Measurements from ENCODE around the gene TBC1D30. TPM values are rescaled to one million over a fixed set of nuclear protein-coding genes. Genes with fewer than 3 reads are reported as not detected.

The TBC1D30 gene
- total and polyA plus RNA-seq, 4 donors: 0.46 to 2.2 (median 0.70) TPM

DNA sequence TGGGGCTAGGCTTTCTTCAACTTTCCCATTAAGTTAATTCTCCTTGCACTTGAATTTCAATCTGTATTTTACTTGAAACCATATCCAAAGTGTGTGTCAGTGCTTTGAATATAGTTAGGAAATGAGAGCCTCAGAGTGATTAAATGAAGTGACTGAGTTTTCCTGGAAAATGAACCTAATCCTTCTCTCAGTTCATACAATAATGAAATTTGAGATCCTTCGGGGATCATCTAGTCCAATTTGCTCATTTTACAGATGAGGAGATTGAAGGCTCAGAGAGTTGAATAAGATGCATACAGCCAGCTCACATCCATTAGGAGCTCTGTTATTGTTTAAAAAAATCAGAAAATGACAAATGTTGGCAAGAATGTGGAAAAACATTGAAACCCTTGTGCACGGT lies 18.3 kb upstream of the TBC1D30 start:
- Histone ChIP-seq H3K27me3 (ENCODE audit: control insufficient read depth in 4 of 4, insufficient read depth in 4 of 4, low read length in 3 of 4) (no peaks in the 10 kb centered on the region), H3K9ac (ENCODE audit: low read depth in 1 of 2, low read length in 2 of 2) (no peak overlapping the region), H3K4me3 (ENCODE audit: low read depth in 1 of 3, low read length in 3 of 3) (no peak overlapping the region), H3K27ac (ENCODE audit: low read depth in 1 of 2, low read length in 2 of 2) (no peak overlapping the region), H3K36me3 (ENCODE audit: control insufficient read depth in 4 of 4, insufficient read depth in 3 of 4, low read depth in 1 of 4, low read length in 3 of 4) (no peaks in the 10 kb centered on the region), H3K9me3 (ENCODE audit: control insufficient read depth in 4 of 4, low read length in 3 of 4) (no peaks in the 10 kb centered on the region), H3K4me1 (ENCODE audit: control insufficient read depth in 4 of 4, insufficient read depth in 4 of 4, low read length in 3 of 4) (peaks cover 0 to 3% (median 1%) of the 10 kb centered on the region in 4 donors)
- 95% methylated on average over 2 of the region's 2 CpGs for WGBS
- TF ChIP-seq JUND (IDR thresholded peaks at IDR 0.05) (no peak), FOXA1 (IDR thresholded peaks at IDR 0.05) (no peak), GABPA (IDR thresholded peaks at IDR 0.05 in 1 of 2, conservative IDR thresholded peaks at IDR 0.05 in 1 of 2) (no peak), SP1 (IDR thresholded peaks at IDR 0.05) (no peak), HNF4G (IDR thresholded peaks at IDR 0.05) (no peak), FOXA2 (IDR thresholded peaks at IDR 0.05) (no peak), NR2F2 (IDR thresholded peaks at IDR 0.05) (no peak), HNF4A (conservative IDR thresholded peaks at IDR 0.05) (no peak), RAD21 (IDR thresholded peaks at IDR 0.05) (no peak), EGR1 (IDR thresholded peaks at IDR 0.05; ENCODE audit: low read depth in 2 of 2) (no peak), RXRA (IDR thresholded peaks at IDR 0.05) (no peak), TAF1 (conservative IDR thresholded peaks at IDR 0.05) (no peak)
- TF ChIP-seq, protein P1, sequence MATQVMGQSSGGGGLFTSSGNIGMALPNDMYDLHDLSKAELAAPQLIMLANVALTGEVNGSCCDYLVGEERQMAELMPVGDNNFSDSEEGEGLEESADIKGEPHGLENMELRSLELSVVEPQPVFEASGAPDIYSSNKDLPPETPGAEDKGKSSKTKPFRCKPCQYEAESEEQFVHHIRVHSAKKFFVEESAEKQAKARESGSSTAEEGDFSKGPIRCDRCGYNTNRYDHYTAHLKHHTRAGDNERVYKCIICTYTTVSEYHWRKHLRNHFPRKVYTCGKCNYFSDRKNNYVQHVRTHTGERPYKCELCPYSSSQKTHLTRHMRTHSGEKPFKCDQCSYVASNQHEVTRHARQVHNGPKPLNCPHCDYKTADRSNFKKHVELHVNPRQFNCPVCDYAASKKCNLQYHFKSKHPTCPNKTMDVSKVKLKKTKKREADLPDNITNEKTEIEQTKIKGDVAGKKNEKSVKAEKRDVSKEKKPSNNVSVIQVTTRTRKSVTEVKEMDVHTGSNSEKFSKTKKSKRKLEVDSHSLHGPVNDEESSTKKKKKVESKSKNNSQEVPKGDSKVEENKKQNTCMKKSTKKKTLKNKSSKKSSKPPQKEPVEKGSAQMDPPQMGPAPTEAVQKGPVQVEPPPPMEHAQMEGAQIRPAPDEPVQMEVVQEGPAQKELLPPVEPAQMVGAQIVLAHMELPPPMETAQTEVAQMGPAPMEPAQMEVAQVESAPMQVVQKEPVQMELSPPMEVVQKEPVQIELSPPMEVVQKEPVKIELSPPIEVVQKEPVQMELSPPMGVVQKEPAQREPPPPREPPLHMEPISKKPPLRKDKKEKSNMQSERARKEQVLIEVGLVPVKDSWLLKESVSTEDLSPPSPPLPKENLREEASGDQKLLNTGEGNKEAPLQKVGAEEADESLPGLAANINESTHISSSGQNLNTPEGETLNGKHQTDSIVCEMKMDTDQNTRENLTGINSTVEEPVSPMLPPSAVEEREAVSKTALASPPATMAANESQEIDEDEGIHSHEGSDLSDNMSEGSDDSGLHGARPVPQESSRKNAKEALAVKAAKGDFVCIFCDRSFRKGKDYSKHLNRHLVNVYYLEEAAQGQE (IDR thresholded peaks at IDR 0.05): no peak
- TF ChIP-seq, protein P2, sequence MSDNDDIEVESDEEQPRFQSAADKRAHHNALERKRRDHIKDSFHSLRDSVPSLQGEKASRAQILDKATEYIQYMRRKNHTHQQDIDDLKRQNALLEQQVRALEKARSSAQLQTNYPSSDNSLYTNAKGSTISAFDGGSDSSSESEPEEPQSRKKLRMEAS (IDR thresholded peaks at IDR 0.05): no peak
- TF ChIP-seq, protein P3, sequence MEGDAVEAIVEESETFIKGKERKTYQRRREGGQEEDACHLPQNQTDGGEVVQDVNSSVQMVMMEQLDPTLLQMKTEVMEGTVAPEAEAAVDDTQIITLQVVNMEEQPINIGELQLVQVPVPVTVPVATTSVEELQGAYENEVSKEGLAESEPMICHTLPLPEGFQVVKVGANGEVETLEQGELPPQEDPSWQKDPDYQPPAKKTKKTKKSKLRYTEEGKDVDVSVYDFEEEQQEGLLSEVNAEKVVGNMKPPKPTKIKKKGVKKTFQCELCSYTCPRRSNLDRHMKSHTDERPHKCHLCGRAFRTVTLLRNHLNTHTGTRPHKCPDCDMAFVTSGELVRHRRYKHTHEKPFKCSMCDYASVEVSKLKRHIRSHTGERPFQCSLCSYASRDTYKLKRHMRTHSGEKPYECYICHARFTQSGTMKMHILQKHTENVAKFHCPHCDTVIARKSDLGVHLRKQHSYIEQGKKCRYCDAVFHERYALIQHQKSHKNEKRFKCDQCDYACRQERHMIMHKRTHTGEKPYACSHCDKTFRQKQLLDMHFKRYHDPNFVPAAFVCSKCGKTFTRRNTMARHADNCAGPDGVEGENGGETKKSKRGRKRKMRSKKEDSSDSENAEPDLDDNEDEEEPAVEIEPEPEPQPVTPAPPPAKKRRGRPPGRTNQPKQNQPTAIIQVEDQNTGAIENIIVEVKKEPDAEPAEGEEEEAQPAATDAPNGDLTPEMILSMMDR (IDR thresholded peaks at IDR 0.05; ENCODE audit: low read depth, low read length, missing input control): no peak
- TF ChIP-seq, protein P4, sequence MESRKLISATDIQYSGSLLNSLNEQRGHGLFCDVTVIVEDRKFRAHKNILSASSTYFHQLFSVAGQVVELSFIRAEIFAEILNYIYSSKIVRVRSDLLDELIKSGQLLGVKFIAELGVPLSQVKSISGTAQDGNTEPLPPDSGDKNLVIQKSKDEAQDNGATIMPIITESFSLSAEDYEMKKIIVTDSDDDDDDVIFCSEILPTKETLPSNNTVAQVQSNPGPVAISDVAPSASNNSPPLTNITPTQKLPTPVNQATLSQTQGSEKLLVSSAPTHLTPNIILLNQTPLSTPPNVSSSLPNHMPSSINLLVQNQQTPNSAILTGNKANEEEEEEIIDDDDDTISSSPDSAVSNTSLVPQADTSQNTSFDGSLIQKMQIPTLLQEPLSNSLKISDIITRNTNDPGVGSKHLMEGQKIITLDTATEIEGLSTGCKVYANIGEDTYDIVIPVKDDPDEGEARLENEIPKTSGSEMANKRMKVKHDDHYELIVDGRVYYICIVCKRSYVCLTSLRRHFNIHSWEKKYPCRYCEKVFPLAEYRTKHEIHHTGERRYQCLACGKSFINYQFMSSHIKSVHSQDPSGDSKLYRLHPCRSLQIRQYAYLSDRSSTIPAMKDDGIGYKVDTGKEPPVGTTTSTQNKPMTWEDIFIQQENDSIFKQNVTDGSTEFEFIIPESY (IDR thresholded peaks at IDR 0.05): no peak
- TF ChIP-seq, protein P5, sequence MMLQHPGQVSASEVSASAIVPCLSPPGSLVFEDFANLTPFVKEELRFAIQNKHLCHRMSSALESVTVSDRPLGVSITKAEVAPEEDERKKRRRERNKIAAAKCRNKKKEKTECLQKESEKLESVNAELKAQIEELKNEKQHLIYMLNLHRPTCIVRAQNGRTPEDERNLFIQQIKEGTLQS (IDR thresholded peaks at IDR 0.05): no peak
- DNase-seq (ENCODE audit: low spot score): no peak
